ENCODE measurements around the gene PLLP. TPM values are rescaled to one million over a fixed set of nuclear protein-coding genes. Genes with fewer than 3 reads are reported as not detected.

PLLP gene
- polyA plus RNA-seq, 3 donors: 0.52 to 1.2 (median 0.97) TPM

DNA sequence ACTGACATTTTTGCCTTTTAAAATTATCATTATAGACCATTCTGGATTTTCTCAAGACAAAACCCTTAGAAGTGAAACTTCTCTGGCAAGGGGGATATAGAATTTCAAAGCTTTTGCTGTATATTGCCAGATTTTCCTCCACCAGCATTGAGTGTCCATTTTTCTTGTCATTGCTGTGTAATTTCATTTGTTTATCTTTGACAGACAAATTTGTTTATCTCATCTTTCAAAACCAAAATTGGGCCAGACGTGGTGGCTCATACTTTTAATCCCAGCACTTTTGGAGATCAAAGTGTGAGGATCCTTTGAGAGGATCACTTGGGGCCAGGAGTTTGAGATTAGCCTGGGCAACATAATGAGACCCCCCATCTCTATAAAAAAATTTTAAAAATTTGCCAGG, 55.4 kb downstream of the PLLP start:
- TF ChIP-seq, protein P1, sequence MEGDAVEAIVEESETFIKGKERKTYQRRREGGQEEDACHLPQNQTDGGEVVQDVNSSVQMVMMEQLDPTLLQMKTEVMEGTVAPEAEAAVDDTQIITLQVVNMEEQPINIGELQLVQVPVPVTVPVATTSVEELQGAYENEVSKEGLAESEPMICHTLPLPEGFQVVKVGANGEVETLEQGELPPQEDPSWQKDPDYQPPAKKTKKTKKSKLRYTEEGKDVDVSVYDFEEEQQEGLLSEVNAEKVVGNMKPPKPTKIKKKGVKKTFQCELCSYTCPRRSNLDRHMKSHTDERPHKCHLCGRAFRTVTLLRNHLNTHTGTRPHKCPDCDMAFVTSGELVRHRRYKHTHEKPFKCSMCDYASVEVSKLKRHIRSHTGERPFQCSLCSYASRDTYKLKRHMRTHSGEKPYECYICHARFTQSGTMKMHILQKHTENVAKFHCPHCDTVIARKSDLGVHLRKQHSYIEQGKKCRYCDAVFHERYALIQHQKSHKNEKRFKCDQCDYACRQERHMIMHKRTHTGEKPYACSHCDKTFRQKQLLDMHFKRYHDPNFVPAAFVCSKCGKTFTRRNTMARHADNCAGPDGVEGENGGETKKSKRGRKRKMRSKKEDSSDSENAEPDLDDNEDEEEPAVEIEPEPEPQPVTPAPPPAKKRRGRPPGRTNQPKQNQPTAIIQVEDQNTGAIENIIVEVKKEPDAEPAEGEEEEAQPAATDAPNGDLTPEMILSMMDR (IDR thresholded peaks at IDR 0.05): no peak
- Mint-ChIP-seq H3K27me3 (ENCODE audit: low read depth in 3 of 3) (no peaks in the 10 kb centered on the region), H3K36me3 (peaks cover 80 to 94% of the 10 kb centered on the region in 2 donors), H3K27ac (no peak overlapping the region), H3K9me3 (no peaks in the 10 kb centered on the region), H3K4me3 (no peak overlapping the region), H3K4me1 (no peaks in the 10 kb centered on the region)
- WGBS (ENCODE audit: insufficient coverage): no CpG with 5 or more reads among the region's 1 CpG
- no peak overlapping the region for H3K27ac ChIP-seq (ENCODE audit: low read depth in 1 of 2, low read length in 2 of 2)
- H3K27me3 ChIP-seq (ENCODE audit: control insufficient read depth in 2 of 2, insufficient read depth in 2 of 2, low read length in 2 of 2): no peaks in the 10 kb centered on the region
- no peak overlapping the region for H3K4me2 ChIP-seq (replicated peaks; ENCODE audit: extremely low read depth, low read length, poor library complexity, severe bottlenecking)
- no peaks in the 10 kb centered on the region for H4K20me1 ChIP-seq (ENCODE audit: insufficient read depth, low read length)
- peaks cover 91 to 100% of the 10 kb centered on the region in 2 donors for H3K36me3 ChIP-seq (replicated peaks in 1 of 2; ENCODE audit: control insufficient read depth in 1 of 2, insufficient read depth in 2 of 2, low read length in 2 of 2)
- H3K4me3 ChIP-seq (replicated peaks in 1 of 3; ENCODE audit: low read depth in 2 of 3, low read length in 3 of 3): no peak overlapping the region
- no peak for DNase-seq
- no peak overlapping the region for H2AFZ ChIP-seq (ENCODE audit: insufficient read depth, low read depth, low read length, poor library complexity, severe bottlenecking)
- H3K4me1 ChIP-seq (ENCODE audit: control insufficient read depth in 1 of 2, insufficient read depth in 2 of 2, low read length in 2 of 2): no peaks in the 10 kb centered on the region
- H3K79me2 ChIP-seq (ENCODE audit: insufficient read depth, low read length): no peaks in the 10 kb centered on the region
- no peaks in the 10 kb centered on the region for H3K9me3 ChIP-seq (replicated peaks in 1 of 2; ENCODE audit: control insufficient read depth in 1 of 2, insufficient read depth in 1 of 2, low read length in 2 of 2)
- intact Hi-C loops (cut with micrococcal nuclease): no loop called here
- no peak overlapping the region for H3K9ac ChIP-seq (ENCODE audit: insufficient read depth, low read length, poor library complexity, severe bottlenecking)

DNA sequence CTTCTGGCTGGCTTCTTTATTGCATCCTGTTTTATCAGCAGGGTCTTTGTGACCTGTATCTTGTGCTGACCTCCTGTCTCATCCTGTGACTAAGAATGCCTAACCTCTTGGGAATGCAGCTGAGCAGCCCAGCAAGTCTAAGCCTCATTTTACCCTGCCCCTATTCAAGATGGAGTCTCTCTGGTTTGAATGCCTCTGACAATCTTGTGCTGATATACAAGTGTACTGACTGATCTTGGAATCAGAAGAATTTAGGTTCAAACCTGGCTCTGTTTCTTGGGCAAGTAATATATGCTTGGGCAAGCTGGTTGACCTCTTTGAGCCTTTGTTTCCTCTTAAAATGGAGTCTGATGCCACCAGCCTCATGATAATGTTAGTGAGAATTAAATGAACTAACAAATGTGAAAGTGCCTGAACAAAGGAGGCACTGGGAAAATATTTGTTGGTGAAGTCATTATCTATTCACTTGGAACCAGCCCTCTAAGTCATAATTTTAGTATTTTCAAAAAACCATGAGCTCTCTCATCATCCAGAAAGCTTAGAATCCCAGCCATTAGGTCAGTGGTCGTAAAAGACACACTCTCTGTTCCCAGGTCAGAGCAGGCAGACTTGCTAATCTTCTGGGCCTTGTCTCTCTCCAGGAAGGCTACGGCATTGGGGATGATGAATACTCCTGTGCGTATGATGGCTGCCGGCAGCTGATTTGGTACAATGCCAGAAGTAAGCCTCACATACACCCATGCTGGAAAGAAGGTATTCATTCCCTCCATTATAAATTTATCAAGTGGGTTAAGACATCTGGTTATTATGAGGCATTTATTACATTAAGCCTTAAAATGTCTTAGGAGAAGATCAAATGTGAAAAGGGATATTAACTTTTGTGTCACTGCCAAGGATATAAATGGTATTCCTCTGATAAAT, 57.5 kb downstream of the PLLP start:
- no peaks in the 10 kb centered on the region for H3K9me3 Mint-ChIP-seq
- H3K27ac Mint-ChIP-seq: peak overlapping the region in 1 of 7 donors; percentile 38
- Histone ChIP-seq H3K4me3 (replicated peaks in 1 of 3; ENCODE audit: low read depth in 2 of 3, low read length in 3 of 3) (no peak overlapping the region), H3K27ac (ENCODE audit: low read depth in 1 of 2, low read length in 2 of 2) (no peak overlapping the region), H3K9me3 (replicated peaks in 1 of 2; ENCODE audit: control insufficient read depth in 1 of 2, insufficient read depth in 1 of 2, low read length in 2 of 2) (no peaks in the 10 kb centered on the region), H3K27me3 (ENCODE audit: control insufficient read depth in 2 of 2, insufficient read depth in 2 of 2, low read length in 2 of 2) (no peaks in the 10 kb centered on the region), H2AFZ (ENCODE audit: insufficient read depth, low read depth, low read length, poor library complexity, severe bottlenecking) (no peak overlapping the region), H4K20me1 (ENCODE audit: insufficient read depth, low read length) (no peaks in the 10 kb centered on the region), H3K9ac (ENCODE audit: insufficient read depth, low read length, poor library complexity, severe bottlenecking) (no peak overlapping the region), H3K79me2 (ENCODE audit: insufficient read depth, low read length) (no peaks in the 10 kb centered on the region), H3K36me3 (replicated peaks in 1 of 2; ENCODE audit: control insufficient read depth in 1 of 2, insufficient read depth in 2 of 2, low read length in 2 of 2) (peaks cover 87 to 100% of the 10 kb centered on the region in 2 donors), H3K4me1 (ENCODE audit: control insufficient read depth in 1 of 2, insufficient read depth in 2 of 2, low read length in 2 of 2) (no peaks in the 10 kb centered on the region), H3K4me2 (replicated peaks; ENCODE audit: extremely low read depth, low read length, poor library complexity, severe bottlenecking) (no peak overlapping the region)
- WGBS (ENCODE audit: insufficient coverage): 100% methylated on average over 2 of the region's 4 CpGs
- no peaks in the 10 kb centered on the region for H3K4me1 Mint-ChIP-seq
- peaks cover 84 to 92% of the 10 kb centered on the region in 2 donors for H3K36me3 Mint-ChIP-seq
- no peak overlapping the region for H3K4me3 Mint-ChIP-seq
- TF ChIP-seq, protein P1 (IDR thresholded peaks at IDR 0.05): no peak
- intact Hi-C loops (cut with micrococcal nuclease): no loop called here
- H3K27me3 Mint-ChIP-seq (ENCODE audit: low read depth in 3 of 3): no peaks in the 10 kb centered on the region
- no peak for DNase-seq

Data from CD14-positive monocyte (primary cell).